Keratinocyte (primary cell): ENCODE data around the gene DYNLRB1.

Experiments used
- CTCF ChIP-seq, 3 experiments: IDR thresholded peaks in 1 of 3; conservative IDR thresholded peaks in 1 of 3; optimal IDR thresholded peaks in 1 of 3; 2 replicates in 2 of 3; 3 replicates in 1 of 3; pipeline versions ENCODE3 to v1.5.1; 2011; ENCODE audit warnings: low read length in 3 of 3, mild to moderate bottlenecking in 3 of 3, moderate library complexity in 2 of 3, control low read depth in 1 of 3, inconsistent platforms in 1 of 3; ENCODE audit not compliant: insufficient read depth in 2 of 3; ENCODE audit errors: extremely low read depth in 1 of 3
- EZH2 ChIP-seq: IDR thresholded peaks from one replicate; pipeline ENCODE4 v1.6.1; 2012; ENCODE audit warnings: inconsistent platforms, mild to moderate bottlenecking, low read length, moderate library complexity

- TF ChIP-seq EZH2 (no peak), CTCF (optimal IDR thresholded peaks at IDR 0.05 in 1 of 3, IDR thresholded peaks at IDR 0.05 in 1 of 3, conservative IDR thresholded peaks at IDR 0.05 in 1 of 3; ENCODE audit: extremely low read depth in 1 of 3, insufficient read depth in 2 of 3, low read length in 3 of 3) (peak; percentile 76 to 96 (median 96))
These were observed 63.2 kb downstream of the DYNLRB1 start for GRCh38 chr20:34579191-34579978.
